Astrocyte of the cerebellum (primary cell): ENCODE results near the gene CEP295NL.

Source experiments
- DNase-seq: peaks from one replicate; pipeline ENCODE4 v3.0.0-alpha.2; 2011; ENCODE audit warnings: low read depth
- H3K4me3 ChIP-seq: 2 replicates; pipeline ENCODE4 v1.5.1; 2011; ENCODE audit warnings: mild to moderate bottlenecking, low read depth, low read length, moderate library complexity
- in situ Hi-C: cut with HindIII; loops from 2 replicates; pipeline ENCODE4 v1.10.0; 2017; ENCODE audit warnings: low sequenced_read_pairs
- TF ChIP-seq, protein P1 (sequence below): IDR thresholded peaks from 2 replicates; pipeline ENCODE4 v1.5.1; 2012; ENCODE audit warnings: low read length, low read depth, moderate library complexity, mild to moderate bottlenecking; ENCODE audit errors: missing control alignments

CEP295NL gene

DNA sequence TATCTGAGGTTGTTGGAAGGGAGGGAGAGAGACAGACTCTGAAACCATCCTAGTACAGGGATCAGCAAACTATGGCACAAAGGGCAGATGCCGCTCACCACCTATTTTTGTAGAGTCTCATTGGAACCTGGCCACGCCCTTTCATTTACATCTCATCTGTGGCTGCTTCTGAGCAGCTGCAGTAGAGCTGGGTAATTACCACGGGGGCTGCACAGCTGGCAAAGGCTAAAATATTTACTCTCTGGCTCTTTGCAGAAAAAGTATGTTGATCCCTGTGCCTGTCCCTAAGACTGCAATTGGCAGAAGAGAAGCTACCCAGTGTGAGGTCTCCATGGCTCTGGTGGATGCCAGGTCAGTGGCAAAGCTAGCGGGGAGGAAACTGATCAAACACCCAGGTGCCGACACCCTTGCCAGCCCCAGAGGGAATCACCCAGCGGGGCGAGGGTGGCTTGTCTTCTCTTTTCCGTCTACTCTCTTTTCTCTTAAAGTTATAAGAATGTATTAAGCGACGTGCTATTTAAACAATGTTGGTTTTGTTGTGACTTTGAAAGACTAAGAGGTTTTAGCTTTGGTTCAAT lies 14.0 kb downstream of the CEP295NL start:
- TF ChIP-seq, protein P1, sequence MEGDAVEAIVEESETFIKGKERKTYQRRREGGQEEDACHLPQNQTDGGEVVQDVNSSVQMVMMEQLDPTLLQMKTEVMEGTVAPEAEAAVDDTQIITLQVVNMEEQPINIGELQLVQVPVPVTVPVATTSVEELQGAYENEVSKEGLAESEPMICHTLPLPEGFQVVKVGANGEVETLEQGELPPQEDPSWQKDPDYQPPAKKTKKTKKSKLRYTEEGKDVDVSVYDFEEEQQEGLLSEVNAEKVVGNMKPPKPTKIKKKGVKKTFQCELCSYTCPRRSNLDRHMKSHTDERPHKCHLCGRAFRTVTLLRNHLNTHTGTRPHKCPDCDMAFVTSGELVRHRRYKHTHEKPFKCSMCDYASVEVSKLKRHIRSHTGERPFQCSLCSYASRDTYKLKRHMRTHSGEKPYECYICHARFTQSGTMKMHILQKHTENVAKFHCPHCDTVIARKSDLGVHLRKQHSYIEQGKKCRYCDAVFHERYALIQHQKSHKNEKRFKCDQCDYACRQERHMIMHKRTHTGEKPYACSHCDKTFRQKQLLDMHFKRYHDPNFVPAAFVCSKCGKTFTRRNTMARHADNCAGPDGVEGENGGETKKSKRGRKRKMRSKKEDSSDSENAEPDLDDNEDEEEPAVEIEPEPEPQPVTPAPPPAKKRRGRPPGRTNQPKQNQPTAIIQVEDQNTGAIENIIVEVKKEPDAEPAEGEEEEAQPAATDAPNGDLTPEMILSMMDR, result no peak
- no peak for DNase-seq
- in situ Hi-C loops, result no loop called here
- no peak overlapping the region for H3K4me3 ChIP-seq

DNA sequence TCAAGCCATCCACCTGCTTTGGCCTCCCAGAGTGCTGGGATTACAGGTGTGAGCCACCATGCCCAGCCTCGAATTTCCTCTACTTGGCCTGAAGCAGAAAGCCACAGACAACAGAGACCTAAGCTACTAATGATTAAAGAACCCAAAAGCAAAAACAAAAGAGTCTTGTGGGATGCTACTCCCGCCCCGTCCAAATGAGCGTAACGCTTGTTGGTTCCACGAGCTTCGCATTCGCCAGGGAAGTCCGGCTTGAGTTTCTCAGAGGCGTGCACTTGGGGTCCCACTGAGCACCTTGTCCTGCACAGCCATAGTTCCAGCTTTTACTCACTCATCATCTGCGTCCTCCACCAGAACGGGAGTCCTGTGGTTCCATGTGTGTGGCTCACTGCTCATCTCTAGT lies 16.0 kb downstream of the CEP295NL start:
- in situ Hi-C loops, result no loop called here
- no peak for DNase-seq
- TF ChIP-seq, protein P1, result no peak
- no peak overlapping the region for H3K4me3 ChIP-seq

DNA sequence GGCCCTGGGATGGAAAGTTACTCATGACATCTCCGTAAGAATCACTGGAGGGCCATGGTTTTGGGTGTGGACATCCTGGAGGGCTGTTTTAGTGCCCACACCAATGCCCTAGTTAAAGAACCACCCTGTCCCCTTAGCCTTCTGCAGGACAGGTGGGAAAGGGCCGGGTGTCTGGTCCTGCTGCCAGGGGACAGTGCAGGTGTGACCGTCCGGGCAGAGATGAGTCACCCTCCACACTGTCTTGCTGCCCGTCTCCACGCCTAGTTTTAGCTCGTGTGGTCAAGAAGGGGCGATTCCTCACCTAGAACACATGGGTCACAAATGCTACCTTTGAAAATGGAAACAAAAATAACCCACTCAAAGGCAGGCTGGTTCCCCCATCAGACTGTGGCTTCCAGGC lies 17.0 kb downstream of the CEP295NL start:
- DNase-seq, result no peak
- no peak overlapping the region for H3K4me3 ChIP-seq
- in situ Hi-C loops, result no loop called here
- TF ChIP-seq, protein P1, result no peak

DNA sequence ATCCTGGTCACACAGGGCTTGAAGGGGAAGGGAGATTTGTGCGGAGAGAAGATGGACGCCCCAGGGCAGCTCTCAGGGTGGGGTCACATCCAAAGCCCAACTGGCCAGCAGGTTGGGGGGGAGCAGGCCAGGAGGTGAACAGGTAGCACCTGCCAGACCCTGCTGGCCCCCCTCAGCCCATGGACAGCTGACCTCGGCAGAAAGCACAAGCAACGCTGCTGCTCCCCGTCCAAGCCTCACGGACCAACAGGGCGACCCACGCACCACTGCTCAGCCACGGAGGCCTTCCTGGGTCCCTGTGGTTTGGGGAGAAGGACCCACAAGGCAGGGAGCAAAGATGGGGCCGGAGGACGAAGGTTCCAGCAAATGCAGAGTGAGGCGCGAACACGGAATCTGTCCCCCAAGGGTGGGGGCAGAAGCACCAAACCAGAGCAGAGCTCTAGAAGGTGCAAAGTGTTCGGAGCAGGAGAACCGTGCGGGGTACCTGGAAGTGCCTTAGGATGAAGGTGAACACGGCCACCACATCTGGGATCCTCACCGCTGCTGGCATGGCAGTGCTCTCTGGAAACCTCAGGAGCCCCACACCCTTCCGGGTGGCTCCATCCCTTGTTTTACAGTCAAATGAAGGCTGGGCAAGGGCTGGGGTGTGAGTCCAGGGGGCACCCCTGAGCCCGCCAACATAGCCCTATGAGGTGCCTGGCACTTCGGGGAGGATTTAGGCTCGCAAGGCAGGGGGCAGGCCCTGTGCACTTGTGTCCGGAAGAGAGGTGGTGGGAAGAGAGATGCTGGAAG lies 17.9 kb downstream of the CEP295NL start:
- in situ Hi-C loops, result no loop called here
- TF ChIP-seq, protein P1, result no peak
- H3K4me3 ChIP-seq, result no peak overlapping the region
- DNase-seq, result no peak

DNA sequence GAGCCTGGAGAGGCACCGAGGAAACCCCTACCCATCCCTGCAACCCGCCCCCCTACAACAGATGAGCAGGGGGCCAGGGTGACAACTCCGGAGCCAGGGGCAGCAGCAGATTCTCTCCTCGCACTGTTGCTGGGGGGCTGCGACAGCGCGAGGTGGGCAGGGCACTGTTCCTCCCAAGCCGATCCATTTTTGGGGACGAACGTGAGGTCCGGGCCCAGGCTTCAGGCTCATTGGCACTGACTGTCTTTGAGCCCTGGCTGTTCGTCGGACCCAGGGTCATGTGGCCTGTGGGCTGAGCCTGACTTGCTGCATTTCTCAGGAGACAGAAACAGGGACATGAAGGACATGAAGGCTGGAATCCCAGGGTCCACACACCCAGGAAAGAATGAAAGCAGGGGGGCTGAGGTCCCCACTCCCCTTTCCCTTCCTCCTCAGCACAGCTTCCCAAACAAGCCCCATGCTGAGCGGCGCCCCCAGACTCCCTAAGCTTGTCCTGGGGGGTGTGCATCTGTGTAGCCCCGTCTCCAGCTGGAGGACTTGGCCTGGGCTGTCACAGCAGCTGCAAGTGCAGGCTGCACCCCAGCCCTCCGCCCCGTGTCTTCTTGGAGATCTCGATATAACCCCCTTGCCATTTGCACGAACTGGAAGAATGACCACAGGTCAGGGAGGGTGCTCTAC lies 18.7 kb downstream of the CEP295NL start:
- in situ Hi-C loops, result no loop called here
- no peak for DNase-seq
- TF ChIP-seq, protein P1, result no peak
- H3K4me3 ChIP-seq, result peak overlapping the region; percentile 21

DNA sequence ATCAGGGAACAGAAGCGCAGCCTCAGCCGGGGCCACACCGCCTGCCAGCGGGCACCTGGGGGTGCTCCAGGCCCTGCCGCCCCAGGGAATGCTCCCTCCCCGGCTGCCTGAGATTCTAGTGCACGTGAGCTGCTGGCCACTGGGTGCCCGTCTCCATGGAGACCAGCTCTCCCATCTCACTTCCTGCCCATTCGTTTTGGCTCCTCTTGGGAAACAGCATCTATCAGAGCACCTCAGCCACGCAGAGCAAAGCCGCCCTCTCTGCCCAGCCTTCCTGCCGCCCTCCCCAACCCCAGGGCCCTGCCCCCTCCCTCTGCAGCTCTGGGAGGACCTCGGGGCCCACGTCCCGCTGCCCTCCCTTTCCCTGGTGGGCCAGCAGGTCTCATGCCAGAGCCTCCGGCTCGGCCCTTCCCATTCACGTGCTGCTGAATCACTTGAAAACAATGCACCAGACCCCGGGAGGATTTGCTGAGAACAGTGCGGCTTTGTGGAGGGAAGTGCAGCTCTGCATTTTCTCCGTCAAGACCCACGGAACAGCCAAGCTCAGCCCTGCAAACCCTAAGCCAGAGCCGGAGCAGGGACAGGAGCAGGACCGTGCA lies 19.4 kb downstream of the CEP295NL start:
- peak; percentile 92 for DNase-seq
- in situ Hi-C loops, result no loop called here
- TF ChIP-seq, protein P1, result no peak
- peak overlapping the region; percentile 21 for H3K4me3 ChIP-seq
